Heart right ventricle (tissue), 16 donors: ENCODE results near the gene FGF6. TPM values are rescaled to one million over a fixed set of nuclear protein-coding genes. Genes with fewer than 3 reads are reported as not detected.

Experiments
- ATAC-seq, 8 donors: fragments of 200-7000 bp; cut with Tn5 transposase; one replicate each; pipeline ENCODE4 v1.9.1; 2020; ENCODE audit warnings: mild to moderate bottlenecking in 8 of 8, moderate library complexity in 8 of 8, moderate number of reproducible peaks in 1 of 8
- DNase-seq, 2 donors: peaks; one replicate each; pipeline ENCODE4 v3.0.0-alpha.2; 2020
- H3K27ac ChIP-seq, 10 donors: fragments of 200-600 bp; sonication (generic) in 2 of 10; one replicate each; pipeline versions ENCODE4 v1.5.0 to v1.8.0; 2020 to 2022; ENCODE audit warnings: mild to moderate bottlenecking in 3 of 10
- H3K27me3 ChIP-seq, 7 donors: fragments of 200-600 bp; one replicate each; pipeline ENCODE4 v1.8.0; 2021 to 2022; ENCODE audit warnings: mild to moderate bottlenecking in 2 of 7
- H3K36me3 ChIP-seq, 9 donors: fragments of 200-600 bp; sonication (generic) in 1 of 9; one replicate each; pipeline versions ENCODE4 v1.5.0 to v1.8.0; 2020 to 2022; ENCODE audit warnings: mild to moderate bottlenecking in 2 of 9
- H3K4me1 ChIP-seq, 9 donors: fragments of 200-600 bp; sonication (generic) in 1 of 9; one replicate each; pipeline versions ENCODE4 v1.5.0 to v1.8.0; 2020 to 2022; ENCODE audit warnings: mild to moderate bottlenecking in 4 of 9
- H3K4me3 ChIP-seq, 10 donors: fragments of 200-600 bp; sonication (generic) in 2 of 10; one replicate each; pipeline versions ENCODE4 v1.5.0 to v1.8.0; 2020 to 2022; ENCODE audit warnings: mild to moderate bottlenecking in 7 of 10, moderate library complexity in 2 of 10
- H3K9me3 ChIP-seq, 11 donors: fragments of 200-600 bp in 10 of 11; sonication (generic) in 2 of 11; one replicate each; pipeline versions ENCODE4 v1.5.0 to v1.8.0; 2013 to 2022; ENCODE audit warnings: mild to moderate bottlenecking in 2 of 11, control low read depth in 1 of 11, moderate library complexity in 1 of 11
- WGBS, 2 donors: extraction: QIAGEN DNeasy Blood & Tissue Kit; methylation state at CpG; one replicate each; pipeline ENCODE4 v1.1.7; 2013; ENCODE audit warnings: inconsistent platforms in 1 of 2; 5-methylcytosine and 5-hydroxymethylcytosine counted together
- intact Hi-C, 10 donors: fragments of 100-400 bp; cut with DNase I; formaldehyde crosslinking; loops; one replicate each; pipeline versions ENCODE4 v1.11.1 to v1.14.2; 2022
- polyA plus RNA-seq, 2 donors: library from polyadenylated mRNA; stranded (reverse); fragments of 200-250 nt; gene quantifications; one replicate each; pipeline ENCODE4 v1.2.3, GENCODE V29; 2013
- total RNA-seq, 10 donors: library from RNA; stranded (reverse); fragmentation: NEBNext Ultra II Directional in 3 of 10; extraction: Animal tissue kit (Norgen Biotek cat#: 25700) in 3 of 10; gene quantifications; one replicate each; pipeline versions ENCODE4 v1.2.1 to v1.2.4, GENCODE V29; 2021 to 2023
- TF ChIP-seq, protein P1 (sequence below), 9 donors: fragments of 200-600 bp; sonication (generic) in 2 of 9; IDR thresholded peaks; one replicate each; pipeline versions ENCODE4 v1.5.0 to v1.8.0; 2021 to 2022; ENCODE audit warnings: antibody characterized with exemption in 9 of 9, mild to moderate bottlenecking in 5 of 9, moderate library complexity in 1 of 9
- donor health status: Arrhythmogenic right ventricular cardiomyopathy.
- donor health status: ischemic (EF 13 %, LVEDD 7.1; RV severe dilation, severe dysfunction).
- donor health status: healthy with polysubstance abuse.
- donor health status: DM: no; HTN: yes; CAD: no.
- donor health status: DM: no; HTN: no; CAD: no.
- donor health status: ischemic (EF 25% LVEDD 6.9; RV normal size, moderate dysfunction).
- donor health status: ischemic (EF 25% LVEDD 5.7; RV mildly dilated, moderate dysfunction).
- donor health status: healthy.
- donor health status: DM: yes; HTN: yes; CAD: no.
- donor health status: Ischemic cardiomyopathy.
- donor health status: ischemic (EF 35%, LVEDD 5.7; RV mildly dilated, moderate dysfunction).
- donor health status: nonischemic (EF 11% LVEDD 7.7; RV severe dilation, severe dysfunction).
- donor health status: DM: yes; HTN: yes; CAD: no.
- donor health status: PGD.
- donor health status: ischemic (EF 29% LVEDD 5.4; RV normal size, mild dysfunction).
- donor health status: nonischemic (EF 23%, LVEDD 6.1; RV moderate dilation, normal function).

The FGF6 gene
- total and polyA plus RNA-seq, 12 donors: not detected

DNA sequence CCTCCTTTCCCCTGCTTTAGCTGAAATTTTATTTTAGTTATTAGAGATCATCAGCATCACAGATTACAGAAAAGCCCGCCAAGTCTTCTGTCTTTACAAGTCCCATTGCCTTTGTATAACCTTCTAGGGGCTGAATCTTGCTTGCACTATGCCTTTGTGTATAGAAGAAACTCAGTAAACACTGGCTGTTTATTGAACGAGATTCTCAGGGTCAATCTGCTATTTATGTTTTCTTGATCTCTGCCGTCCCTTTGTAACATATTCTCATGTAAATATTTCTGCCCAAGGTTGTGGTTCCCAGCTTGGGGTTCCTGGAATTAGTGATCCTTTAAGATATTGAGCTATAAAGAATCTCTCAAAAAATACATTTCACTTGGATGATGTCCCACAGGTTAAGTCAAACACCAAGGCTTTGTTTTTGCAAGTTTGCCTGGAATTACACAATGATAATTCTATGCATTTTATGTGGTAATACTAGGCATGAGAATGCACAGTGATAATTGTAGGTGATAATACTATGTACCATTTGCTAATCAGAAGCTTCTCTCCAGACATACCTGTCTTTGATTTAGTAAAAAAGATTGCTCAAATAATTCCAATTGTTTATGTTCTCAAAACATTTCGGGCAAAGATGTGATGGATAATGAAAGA lies 40.6 kb upstream of the FGF6 start:
- intact Hi-C loops: no loop called here
- no peak overlapping the region for H3K27ac ChIP-seq
- H3K4me3 ChIP-seq: no peak overlapping the region
- TF ChIP-seq, protein P1, sequence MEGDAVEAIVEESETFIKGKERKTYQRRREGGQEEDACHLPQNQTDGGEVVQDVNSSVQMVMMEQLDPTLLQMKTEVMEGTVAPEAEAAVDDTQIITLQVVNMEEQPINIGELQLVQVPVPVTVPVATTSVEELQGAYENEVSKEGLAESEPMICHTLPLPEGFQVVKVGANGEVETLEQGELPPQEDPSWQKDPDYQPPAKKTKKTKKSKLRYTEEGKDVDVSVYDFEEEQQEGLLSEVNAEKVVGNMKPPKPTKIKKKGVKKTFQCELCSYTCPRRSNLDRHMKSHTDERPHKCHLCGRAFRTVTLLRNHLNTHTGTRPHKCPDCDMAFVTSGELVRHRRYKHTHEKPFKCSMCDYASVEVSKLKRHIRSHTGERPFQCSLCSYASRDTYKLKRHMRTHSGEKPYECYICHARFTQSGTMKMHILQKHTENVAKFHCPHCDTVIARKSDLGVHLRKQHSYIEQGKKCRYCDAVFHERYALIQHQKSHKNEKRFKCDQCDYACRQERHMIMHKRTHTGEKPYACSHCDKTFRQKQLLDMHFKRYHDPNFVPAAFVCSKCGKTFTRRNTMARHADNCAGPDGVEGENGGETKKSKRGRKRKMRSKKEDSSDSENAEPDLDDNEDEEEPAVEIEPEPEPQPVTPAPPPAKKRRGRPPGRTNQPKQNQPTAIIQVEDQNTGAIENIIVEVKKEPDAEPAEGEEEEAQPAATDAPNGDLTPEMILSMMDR (IDR thresholded peaks at IDR 0.05): no peak
- no peaks in the 10 kb centered on the region for H3K4me1 ChIP-seq
- no peaks in the 10 kb centered on the region for H3K27me3 ChIP-seq
- 77 to 94% methylated on average over 4 of the region's 4 CpGs for WGBS, 2 donors
- H3K9me3 ChIP-seq: no peaks in the 10 kb centered on the region
- H3K36me3 ChIP-seq: peaks cover 0 to 48% (median 16%) of the 10 kb centered on the region in 9 donors
- no peak for ATAC-seq
- no peak for DNase-seq

DNA sequence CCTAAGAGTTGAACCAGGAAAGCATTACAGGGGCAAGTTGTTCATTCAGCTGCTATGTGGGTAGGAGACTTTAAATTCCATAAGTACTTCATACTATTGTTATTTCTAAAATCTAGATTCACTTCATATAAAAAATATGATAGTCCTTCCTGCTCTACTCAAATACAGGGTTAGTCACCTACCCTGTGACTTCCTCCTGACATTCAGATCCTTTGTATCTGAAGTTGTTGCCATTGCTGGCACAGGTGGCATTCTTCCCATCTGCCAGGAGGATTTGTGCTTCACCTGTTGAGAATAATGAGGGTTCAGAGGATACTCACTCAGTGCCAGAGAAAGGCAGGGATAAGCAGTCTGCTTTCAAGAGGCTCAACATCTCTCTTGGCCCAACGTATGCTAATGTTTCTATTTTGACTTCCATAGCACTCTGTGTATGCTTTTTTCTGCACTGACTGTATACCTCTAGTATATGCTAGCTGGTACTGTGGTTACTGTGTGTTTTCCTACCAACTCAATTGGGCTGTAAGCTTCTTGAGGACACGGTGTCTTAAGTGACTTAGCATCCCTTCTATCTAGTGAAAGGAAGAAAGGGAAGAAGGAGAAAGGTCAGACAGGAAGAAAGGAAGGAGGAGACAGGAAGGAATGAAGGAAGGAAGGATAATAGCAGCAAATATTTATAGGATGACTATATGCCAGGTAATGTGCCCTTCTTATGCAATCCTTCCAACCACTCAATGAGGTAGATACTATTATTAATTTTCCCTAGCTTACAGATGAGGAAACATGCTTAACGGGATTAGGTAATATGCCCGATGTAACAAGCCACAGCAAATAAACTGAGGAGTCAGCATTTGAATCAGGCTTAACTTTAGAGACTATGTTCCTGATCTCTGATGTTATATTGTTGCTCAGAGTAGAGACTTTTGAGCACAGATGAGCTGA lies 38.5 kb upstream of the FGF6 start:
- no peak overlapping the region for H3K27ac ChIP-seq
- H3K4me1 ChIP-seq: no peaks in the 10 kb centered on the region
- TF ChIP-seq, protein P1 (IDR thresholded peaks at IDR 0.05): no peak
- H3K36me3 ChIP-seq: peaks cover 0 to 28% (median 5%) of the 10 kb centered on the region in 9 donors
- H3K9me3 ChIP-seq: peaks cover 0 to 10% (median 0%) of the 10 kb centered on the region in 11 donors
- DNase-seq (no peak), ATAC-seq (no peak)
- 74 to 75% methylated on average over 4 of the region's 4 CpGs for WGBS, 2 donors
- H3K27me3 ChIP-seq: no peaks in the 10 kb centered on the region
- intact Hi-C loops: no loop called here
- no peak overlapping the region for H3K4me3 ChIP-seq

DNA sequence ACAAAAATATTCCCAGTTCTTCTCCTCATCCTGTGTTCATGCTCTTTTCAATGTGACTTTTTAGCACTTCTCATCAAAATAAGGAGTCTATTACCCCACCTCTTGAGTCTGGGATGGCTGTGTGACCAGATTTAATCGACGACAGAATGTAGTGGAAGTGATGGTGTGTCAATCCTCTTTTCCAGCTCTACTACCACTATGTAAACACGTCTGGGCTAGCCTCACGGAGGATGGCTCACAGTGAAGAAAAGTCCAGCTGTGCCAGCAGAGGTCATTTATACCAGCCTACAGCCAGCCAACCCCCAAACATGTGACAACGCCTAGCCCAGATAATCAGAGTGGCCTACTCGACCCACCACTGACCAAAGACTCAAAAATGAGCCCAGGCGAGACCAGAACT lies 37.3 kb upstream of the FGF6 start:
- ATAC-seq: no peak

GRCh38 chr12:4478933-4479332 lies 33.3 kb upstream of the FGF6 start:
- 75 to 94% methylated on average over 3 of the region's 3 CpGs for WGBS, 2 donors
- Histone ChIP-seq H3K36me3 (no peaks in the 10 kb centered on the region), H3K27me3 (peaks cover 0 to 19% (median 0%) of the 10 kb centered on the region in 7 donors), H3K4me1 (no peaks in the 10 kb centered on the region), H3K4me3 (no peak overlapping the region), H3K27ac (no peak overlapping the region), H3K9me3 (peaks cover 0 to 24% (median 7%) of the 10 kb centered on the region in 11 donors)
- DNase-seq (no peak), ATAC-seq (no peak)
- TF ChIP-seq, protein P1 (IDR thresholded peaks at IDR 0.05): no peak
- intact Hi-C loops: no loop called here

More for the DNA sequence above, 37.3 kb upstream of the FGF6 start:
- no peaks in the 10 kb centered on the region for H3K4me1 ChIP-seq
- H3K9me3 ChIP-seq: peaks cover 0 to 22% (median 7%) of the 10 kb centered on the region in 11 donors
- H3K27ac ChIP-seq: no peak overlapping the region
- H3K27me3 ChIP-seq: no peaks in the 10 kb centered on the region
- H3K36me3 ChIP-seq: peaks cover 0 to 16% (median 0%) of the 10 kb centered on the region in 9 donors
- no peak overlapping the region for H3K4me3 ChIP-seq
- intact Hi-C loops: no loop called here
- DNase-seq: no peak
- 83 to 84% methylated on average over 7 of the region's 7 CpGs for WGBS, 2 donors
- TF ChIP-seq, protein P1 (IDR thresholded peaks at IDR 0.05): no peak
